ENCODE measurements around the gene CHST15. TPM values are rescaled to one million over a fixed set of nuclear protein-coding genes. Genes with fewer than 3 reads are reported as not detected.
A peak's percentile ranks its signal among the peaks of the same experiment; 100 is the strongest.

The CHST15 gene
- total and polyA plus RNA-seq, 2 of the 8 experiments (the other 6 are each of a cell fraction or from before 2014, with no cell fraction given), result 8.8 to 9.1 TPM

DNA sequence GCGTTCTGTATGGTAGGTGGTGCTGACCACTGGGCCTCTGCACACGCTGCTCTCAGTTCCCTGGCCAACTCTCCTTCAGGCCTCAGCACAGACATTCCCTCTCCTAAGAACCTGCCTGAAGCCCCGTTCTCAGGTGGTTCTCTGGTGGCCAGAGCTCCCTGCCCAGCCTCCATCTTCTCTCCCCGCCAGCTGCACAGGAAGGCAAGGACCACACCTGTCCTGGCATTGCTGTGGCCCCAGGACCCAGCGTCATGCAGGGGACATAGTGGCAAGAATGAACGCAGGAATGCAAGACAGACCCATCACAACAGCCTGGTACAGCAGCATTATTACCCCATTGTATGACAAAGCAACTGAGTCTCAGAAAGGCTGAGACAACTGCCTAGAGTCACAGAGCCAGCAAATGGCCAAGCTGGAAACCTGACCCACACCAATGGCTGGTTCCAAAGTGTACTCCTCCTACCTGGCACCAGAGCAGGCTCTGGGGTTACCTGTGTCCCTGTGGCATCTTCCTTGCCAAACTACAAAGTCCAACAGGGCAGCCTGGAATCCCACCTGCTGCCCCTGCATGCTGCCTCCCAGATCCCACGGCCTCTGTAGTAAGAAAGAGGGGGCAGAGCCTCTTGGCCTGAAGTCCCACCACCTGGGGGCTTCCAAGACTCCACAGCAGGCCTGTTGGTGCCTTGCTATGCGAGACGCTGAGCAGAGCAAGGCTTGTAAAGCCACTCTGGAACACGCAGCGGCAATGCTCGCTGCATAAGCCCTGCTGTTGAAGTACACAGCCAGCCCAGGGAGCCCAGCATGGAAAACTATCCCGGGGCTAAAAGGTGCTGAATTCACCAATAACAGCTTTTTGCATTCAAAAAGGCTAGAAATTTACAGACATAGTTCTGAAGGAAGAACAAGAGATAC, 73.3 kb downstream of the CHST15 start (continued):
- TF ChIP-seq NANOG (IDR thresholded peaks at IDR 0.05; ENCODE audit: insufficient read depth, low read depth, low read length, poor library complexity, severe bottlenecking) (peak; percentile 19), GABPA (IDR thresholded peaks at IDR 0.05; ENCODE audit: borderline replicate concordance, insufficient read depth, low read length) (no peak), RFX5 (IDR thresholded peaks at IDR 0.05; ENCODE audit: borderline replicate concordance, low read depth, low read length) (no peak), TCF12 (IDR thresholded peaks at IDR 0.05; ENCODE audit: low read depth, low read length) (no peak), CHD7 (IDR thresholded peaks at IDR 0.05; ENCODE audit: insufficient replicate concordance, low read length) (no peak), SIRT6 (IDR thresholded peaks at IDR 0.05; ENCODE audit: low read length) (no peak), JUND (IDR thresholded peaks at IDR 0.05; ENCODE audit: low read length) (no peak), BCL11A (IDR thresholded peaks at IDR 0.05; ENCODE audit: low read depth in 2 of 2, low read length in 2 of 2) (no peak), SIN3A (conservative IDR thresholded peaks at IDR 0.05 in 1 of 2, IDR thresholded peaks at IDR 0.05 in 1 of 2; ENCODE audit: low read depth in 1 of 2, low read length in 2 of 2) (no peak)
